ENCODE measurements around the gene OR1M1.

Gene OR1M1

GRCh38 chr19:9058905-9059667, 27.8 kb upstream of the OR1M1 start:
- Histone ChIP-seq H3K4me3 (ENCODE audit: low read length) (no peak overlapping the region), H3K27me3 (replicated peaks; ENCODE audit: insufficient read depth, low read length) (peaks cover 20% of the 10 kb centered on the region), H3K4me2 (ENCODE audit: low read depth, low read length) (no peak overlapping the region), H3K9ac (ENCODE audit: low read length) (no peak overlapping the region), H3K4me1 (ENCODE audit: low read length) (no peaks in the 10 kb centered on the region), H3F3A (ENCODE audit: insufficient read depth, low read length) (no peaks in the 10 kb centered on the region), H3K79me2 (ENCODE audit: low read length) (no peaks in the 10 kb centered on the region), H4K20me1 (ENCODE audit: insufficient read depth, low read length) (no peaks in the 10 kb centered on the region), H3K9me3 (replicated peaks; ENCODE audit: insufficient read depth, low read length) (no peaks in the 10 kb centered on the region), H3K9me2 (replicated peaks; ENCODE audit: insufficient read depth, low read length) (no peaks in the 10 kb centered on the region), H3K27ac (ENCODE audit: low read length) (no peak overlapping the region), H3K36me3 (replicated peaks; ENCODE audit: insufficient read depth, low read length) (no peaks in the 10 kb centered on the region), H2AFZ (ENCODE audit: low read length) (no peak overlapping the region)
- TF ChIP-seq EZH2phosphoT487 (IDR thresholded peaks at IDR 0.05; ENCODE audit: low read length), result no peak
- no peak for TF ChIP-seq EZH2 (optimal IDR thresholded peaks at IDR 0.05; ENCODE audit: low read depth, low read length)
- TF ChIP-seq, protein P1, sequence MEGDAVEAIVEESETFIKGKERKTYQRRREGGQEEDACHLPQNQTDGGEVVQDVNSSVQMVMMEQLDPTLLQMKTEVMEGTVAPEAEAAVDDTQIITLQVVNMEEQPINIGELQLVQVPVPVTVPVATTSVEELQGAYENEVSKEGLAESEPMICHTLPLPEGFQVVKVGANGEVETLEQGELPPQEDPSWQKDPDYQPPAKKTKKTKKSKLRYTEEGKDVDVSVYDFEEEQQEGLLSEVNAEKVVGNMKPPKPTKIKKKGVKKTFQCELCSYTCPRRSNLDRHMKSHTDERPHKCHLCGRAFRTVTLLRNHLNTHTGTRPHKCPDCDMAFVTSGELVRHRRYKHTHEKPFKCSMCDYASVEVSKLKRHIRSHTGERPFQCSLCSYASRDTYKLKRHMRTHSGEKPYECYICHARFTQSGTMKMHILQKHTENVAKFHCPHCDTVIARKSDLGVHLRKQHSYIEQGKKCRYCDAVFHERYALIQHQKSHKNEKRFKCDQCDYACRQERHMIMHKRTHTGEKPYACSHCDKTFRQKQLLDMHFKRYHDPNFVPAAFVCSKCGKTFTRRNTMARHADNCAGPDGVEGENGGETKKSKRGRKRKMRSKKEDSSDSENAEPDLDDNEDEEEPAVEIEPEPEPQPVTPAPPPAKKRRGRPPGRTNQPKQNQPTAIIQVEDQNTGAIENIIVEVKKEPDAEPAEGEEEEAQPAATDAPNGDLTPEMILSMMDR (IDR thresholded peaks at IDR 0.05; ENCODE audit: low read length), result no peak
- no peak for DNase-seq

DNA sequence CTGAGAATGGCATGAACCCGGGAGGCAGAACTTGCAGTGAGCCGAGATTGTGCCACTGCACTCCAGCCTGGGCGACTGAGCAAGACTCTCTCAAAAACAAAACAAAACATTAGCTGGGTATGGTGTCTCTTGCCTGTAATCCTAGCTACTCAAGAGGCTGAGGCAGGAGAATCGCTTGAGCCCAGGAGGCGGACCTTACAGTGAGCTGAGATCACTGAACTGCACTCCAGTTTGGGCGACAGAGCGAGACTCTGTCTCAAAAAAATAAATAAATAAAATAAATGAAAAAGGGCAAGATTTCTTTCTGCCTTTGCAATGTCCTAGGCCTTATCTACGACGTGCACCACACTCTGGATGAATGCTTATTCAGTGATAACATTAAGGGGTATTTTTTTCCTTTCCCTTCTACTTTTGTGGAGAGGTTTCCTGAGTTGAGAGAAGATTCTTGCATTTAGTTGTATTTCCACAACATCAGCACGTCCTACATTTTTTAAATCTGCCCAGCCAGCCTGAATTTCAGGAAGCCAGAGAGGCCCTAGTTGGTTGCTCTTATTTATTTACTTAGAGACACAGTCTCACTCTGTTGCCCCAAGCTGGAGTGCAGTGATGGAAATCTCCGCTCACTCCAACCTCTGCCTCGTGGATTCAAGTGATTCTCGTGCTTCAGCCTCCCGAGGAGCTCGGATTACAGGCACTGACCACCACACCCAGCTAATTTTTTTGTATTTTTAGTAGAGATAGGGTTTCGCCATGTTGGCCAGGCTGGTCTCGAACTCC, 26.1 kb upstream of the OR1M1 start:
- Histone ChIP-seq H3K4me3 (ENCODE audit: low read length) (no peak overlapping the region), H3K9me2 (replicated peaks; ENCODE audit: insufficient read depth, low read length) (no peaks in the 10 kb centered on the region), H3F3A (ENCODE audit: insufficient read depth, low read length) (no peaks in the 10 kb centered on the region), H3K36me3 (replicated peaks; ENCODE audit: insufficient read depth, low read length) (no peaks in the 10 kb centered on the region), H3K9me3 (replicated peaks; ENCODE audit: insufficient read depth, low read length) (no peaks in the 10 kb centered on the region), H3K4me2 (ENCODE audit: low read depth, low read length) (no peak overlapping the region), H3K27ac (ENCODE audit: low read length) (no peak overlapping the region), H3K79me2 (ENCODE audit: low read length) (no peaks in the 10 kb centered on the region), H3K9ac (ENCODE audit: low read length) (no peak overlapping the region), H3K4me1 (ENCODE audit: low read length) (no peaks in the 10 kb centered on the region), H2AFZ (ENCODE audit: low read length) (no peak overlapping the region), H4K20me1 (ENCODE audit: insufficient read depth, low read length) (no peaks in the 10 kb centered on the region), H3K27me3 (replicated peaks; ENCODE audit: insufficient read depth, low read length) (peaks cover 9% of the 10 kb centered on the region; the same call in 1 of the 2 replicates)
- no peak for DNase-seq
- no peak for TF ChIP-seq EZH2phosphoT487 (IDR thresholded peaks at IDR 0.05; ENCODE audit: low read length)
- TF ChIP-seq, protein P1 (IDR thresholded peaks at IDR 0.05; ENCODE audit: low read length), result no peak
- TF ChIP-seq EZH2 (optimal IDR thresholded peaks at IDR 0.05; ENCODE audit: low read depth, low read length), result no peak

GRCh38 chr19:9061879-9062278, 25.0 kb upstream of the OR1M1 start:
- no peaks in the 10 kb centered on the region for H3K36me3 ChIP-seq (replicated peaks; ENCODE audit: insufficient read depth, low read length)
- H3K4me1 ChIP-seq (ENCODE audit: low read length), result no peaks in the 10 kb centered on the region
- H4K20me1 ChIP-seq (ENCODE audit: insufficient read depth, low read length), result no peaks in the 10 kb centered on the region
- no peaks in the 10 kb centered on the region for H3K9me3 ChIP-seq (replicated peaks; ENCODE audit: insufficient read depth, low read length)
- no peak for DNase-seq
- H3K27me3 ChIP-seq (replicated peaks; ENCODE audit: insufficient read depth, low read length), result peaks cover 5% of the 10 kb centered on the region; the same call in 1 of the 2 replicates
- TF ChIP-seq EZH2phosphoT487 (IDR thresholded peaks at IDR 0.05; ENCODE audit: low read length), result no peak
- TF ChIP-seq, protein P1 (IDR thresholded peaks at IDR 0.05; ENCODE audit: low read length), result no peak
- TF ChIP-seq EZH2 (optimal IDR thresholded peaks at IDR 0.05; ENCODE audit: low read depth, low read length), result no peak
- no peak overlapping the region for H3K4me2 ChIP-seq (ENCODE audit: low read depth, low read length)
- H3K9me2 ChIP-seq (replicated peaks; ENCODE audit: insufficient read depth, low read length), result no peaks in the 10 kb centered on the region
- no peaks in the 10 kb centered on the region for H3K79me2 ChIP-seq (ENCODE audit: low read length)
- no peak overlapping the region for H2AFZ ChIP-seq (ENCODE audit: low read length)
- H3F3A ChIP-seq (ENCODE audit: insufficient read depth, low read length), result no peaks in the 10 kb centered on the region
- no peak overlapping the region for H3K9ac ChIP-seq (ENCODE audit: low read length)
- H3K4me3 ChIP-seq (ENCODE audit: low read length), result no peak overlapping the region
- no peak overlapping the region for H3K27ac ChIP-seq (ENCODE audit: low read length)

All from MM.1S (cell line).